Activated naive CD4-positive, alpha-beta T cell treated with anti-CD3 and anti-CD28 coated beads, Interleukin-2, amount 50 U/mL, for 24 hours (primary cell): Measurements from ENCODE around the gene EFL1.
"Not testable (repeated sequence)": the region's sequence is repeated elsewhere in the genome, so short reads cannot be mapped to it uniquely, and the experiment has no call there.

ENCODE experiments used
- H3K27ac Mint-ChIP-seq: one replicate; pipeline ENCODE4 v1.8.0; 2021; ENCODE audit warnings: mild to moderate bottlenecking, mixed read lengths
- H3K27me3 Mint-ChIP-seq: one replicate; pipeline ENCODE4 v1.8.0; 2021; ENCODE audit warnings: mixed read lengths
- H3K36me3 Mint-ChIP-seq: one replicate; pipeline ENCODE4 v1.8.0; 2021; ENCODE audit warnings: mixed read lengths
- H3K4me1 Mint-ChIP-seq: one replicate; pipeline ENCODE4 v1.8.0; 2021; ENCODE audit warnings: mixed read lengths
- H3K4me3 Mint-ChIP-seq: one replicate; pipeline ENCODE4 v1.8.0; 2021; ENCODE audit warnings: mild to moderate bottlenecking, mixed read lengths
- H3K9me3 Mint-ChIP-seq: one replicate; pipeline ENCODE4 v1.8.0; 2021; ENCODE audit warnings: mixed read lengths

EFL1 gene

DNA sequence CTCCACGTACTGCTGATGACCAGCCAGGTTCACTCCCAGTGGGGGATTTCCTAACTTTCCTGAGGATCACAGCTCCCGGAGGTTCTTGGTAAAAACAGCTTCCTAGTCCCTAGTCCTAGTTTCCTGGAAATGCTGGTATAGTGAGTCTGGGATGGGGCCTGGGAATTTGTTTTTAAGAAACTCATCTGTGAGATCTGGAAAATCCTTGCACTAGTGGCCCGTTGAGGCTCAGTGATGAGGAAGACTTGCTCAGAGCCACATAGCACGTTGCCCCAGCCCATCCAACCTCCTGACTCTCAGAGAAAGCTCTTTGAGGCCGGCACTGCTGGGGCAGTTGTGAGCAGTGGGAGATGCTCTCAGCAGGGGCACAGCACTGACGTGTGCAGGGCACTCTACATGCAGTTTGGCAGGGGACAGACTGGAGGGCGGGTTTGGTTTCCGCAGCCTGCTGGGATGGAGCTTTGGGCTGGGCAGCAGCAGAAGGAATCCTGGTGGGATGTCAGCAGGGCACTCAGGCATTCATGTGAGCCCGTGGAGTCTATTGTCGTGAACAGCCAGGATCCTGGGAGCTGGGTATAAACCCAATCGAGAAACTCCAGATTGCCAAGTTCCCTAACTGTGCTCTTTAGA lies 31.6 kb upstream of the EFL1 start:
- peaks cover 22% of the 10 kb centered on the region for H3K4me1 Mint-ChIP-seq
- H3K36me3 Mint-ChIP-seq = peaks cover 2% of the 10 kb centered on the region
- H3K4me3 Mint-ChIP-seq = no peak overlapping the region
- H3K27ac Mint-ChIP-seq = no peak overlapping the region
- no peaks in the 10 kb centered on the region for H3K27me3 Mint-ChIP-seq
- H3K9me3 Mint-ChIP-seq = peaks cover 9% of the 10 kb centered on the region

DNA sequence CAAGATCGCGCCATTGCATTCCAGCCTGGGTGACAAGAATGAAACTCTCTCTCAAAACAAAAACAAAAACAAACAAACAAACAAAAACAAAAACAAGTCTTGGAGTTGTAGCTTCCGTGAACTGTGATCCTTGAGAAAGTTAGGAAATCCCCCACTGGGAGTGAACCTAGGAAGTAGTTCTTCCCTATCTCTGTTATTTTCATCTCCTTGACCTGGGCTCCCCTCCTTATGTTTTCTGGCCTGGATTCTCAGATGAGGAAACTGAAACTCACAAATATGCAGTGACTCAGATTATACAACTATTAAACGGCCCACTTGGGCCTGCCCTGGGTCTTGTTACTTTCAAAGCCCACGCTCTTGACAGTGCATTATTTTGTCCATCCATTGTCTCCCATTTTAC lies 29.7 kb upstream of the EFL1 start:
- Mint-ChIP-seq H3K27ac (no peak overlapping the region), H3K9me3 (peaks cover 14% of the 10 kb centered on the region), H3K27me3 (no peaks in the 10 kb centered on the region), H3K4me3 (no peak overlapping the region), H3K36me3 (peaks cover 6% of the 10 kb centered on the region), H3K4me1 (peaks cover 23% of the 10 kb centered on the region)

DNA sequence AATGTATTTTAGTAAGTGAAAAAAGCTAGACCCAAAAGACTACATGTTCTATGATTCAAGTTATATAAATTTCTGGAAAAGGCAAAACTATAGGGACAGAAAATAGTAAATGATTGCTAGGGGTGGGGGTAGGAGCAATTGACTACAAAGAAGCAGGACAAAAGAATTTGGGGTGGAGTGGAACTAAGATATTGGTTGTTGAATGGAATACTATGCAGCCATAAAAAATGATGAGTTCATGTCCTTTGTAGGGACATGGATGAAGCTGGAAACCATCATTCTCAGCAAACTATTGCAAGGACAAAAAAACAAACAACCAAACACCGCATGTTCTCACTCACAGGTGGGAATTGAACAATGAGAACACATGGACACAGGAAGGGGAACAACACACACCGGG lies 25.7 kb upstream of the EFL1 start:
- not testable (repeated sequence) for H3K4me3 Mint-ChIP-seq, H3K36me3 Mint-ChIP-seq, H3K27me3 Mint-ChIP-seq, H3K27ac Mint-ChIP-seq
- H3K9me3 Mint-ChIP-seq = peaks cover 14% of the 10 kb centered on the region
- H3K4me1 Mint-ChIP-seq = peaks cover 49% of the 10 kb centered on the region

DNA sequence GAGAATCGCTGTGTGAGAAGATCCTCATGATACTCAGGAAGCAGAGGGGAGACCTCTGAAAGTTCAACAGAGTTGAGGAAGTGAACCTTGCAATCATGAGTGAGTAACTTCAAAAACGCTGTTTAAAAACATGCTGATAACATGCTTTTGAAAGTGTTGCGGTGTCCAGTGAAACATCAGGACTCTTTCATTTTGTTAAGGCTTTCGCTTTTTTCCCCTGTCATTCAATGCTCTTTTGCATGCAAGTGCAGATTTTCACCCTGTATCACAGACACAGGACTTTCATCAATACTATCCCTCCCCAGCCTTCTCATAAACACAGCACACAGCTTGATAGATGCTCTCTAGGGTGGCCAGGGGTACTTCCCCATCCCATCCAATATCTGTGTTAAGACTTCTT lies 23.9 kb upstream of the EFL1 start:
- H3K27me3 Mint-ChIP-seq, H3K36me3 Mint-ChIP-seq: not testable (repeated sequence)
- H3K4me3 Mint-ChIP-seq = peak overlapping the region; percentile 46
- peak overlapping the region; percentile 79 for H3K27ac Mint-ChIP-seq
- peaks cover 49% of the 10 kb centered on the region for H3K4me1 Mint-ChIP-seq
- H3K9me3 Mint-ChIP-seq = peaks cover 14% of the 10 kb centered on the region

DNA sequence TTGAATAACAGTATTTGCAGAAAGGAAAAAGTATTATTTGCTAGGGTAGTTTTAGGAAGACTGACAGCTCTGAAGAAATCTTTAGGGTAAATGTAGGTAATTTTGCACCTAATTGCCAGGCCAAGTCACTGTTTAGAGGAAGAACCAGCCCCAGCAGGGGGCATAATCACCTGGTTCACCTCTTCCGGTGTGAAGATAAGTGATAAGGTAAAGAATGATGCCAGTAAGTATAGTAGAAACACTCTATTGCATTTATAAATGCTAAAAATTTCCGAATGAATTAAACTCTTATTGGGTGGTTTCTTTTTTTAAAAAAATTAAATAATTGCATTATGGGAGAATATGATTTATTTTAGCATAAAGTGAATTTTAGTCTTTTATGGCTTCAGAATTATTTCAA lies 21.8 kb upstream of the EFL1 start:
- not testable (repeated sequence) for H3K4me3 Mint-ChIP-seq, H3K36me3 Mint-ChIP-seq, H3K9me3 Mint-ChIP-seq, H3K27ac Mint-ChIP-seq, H3K27me3 Mint-ChIP-seq
- H3K4me1 Mint-ChIP-seq = peaks cover 41% of the 10 kb centered on the region

DNA sequence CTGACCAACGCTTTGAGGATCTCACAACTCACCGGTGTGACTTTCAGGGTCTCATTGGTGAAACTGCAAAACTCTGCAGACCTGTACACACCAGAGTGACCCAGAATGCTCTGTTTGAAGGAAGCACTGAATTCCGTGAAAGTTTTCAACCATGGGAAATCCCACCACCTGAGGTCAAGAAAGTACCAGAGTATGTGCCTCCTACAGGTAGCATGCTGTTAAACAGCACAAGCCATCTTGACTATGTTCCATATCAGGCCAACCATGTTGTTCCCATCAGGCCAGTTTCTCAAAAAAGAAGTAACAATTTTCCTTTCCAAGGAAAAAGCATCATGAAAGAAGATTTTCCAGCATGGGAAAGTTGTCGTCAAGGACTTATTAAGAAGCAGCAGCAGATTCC lies 19.9 kb upstream of the EFL1 start:
- not testable (repeated sequence) for H3K9me3 Mint-ChIP-seq, H3K36me3 Mint-ChIP-seq, H3K4me3 Mint-ChIP-seq, H3K27me3 Mint-ChIP-seq, H3K27ac Mint-ChIP-seq
- peaks cover 27% of the 10 kb centered on the region for H3K4me1 Mint-ChIP-seq

DNA sequence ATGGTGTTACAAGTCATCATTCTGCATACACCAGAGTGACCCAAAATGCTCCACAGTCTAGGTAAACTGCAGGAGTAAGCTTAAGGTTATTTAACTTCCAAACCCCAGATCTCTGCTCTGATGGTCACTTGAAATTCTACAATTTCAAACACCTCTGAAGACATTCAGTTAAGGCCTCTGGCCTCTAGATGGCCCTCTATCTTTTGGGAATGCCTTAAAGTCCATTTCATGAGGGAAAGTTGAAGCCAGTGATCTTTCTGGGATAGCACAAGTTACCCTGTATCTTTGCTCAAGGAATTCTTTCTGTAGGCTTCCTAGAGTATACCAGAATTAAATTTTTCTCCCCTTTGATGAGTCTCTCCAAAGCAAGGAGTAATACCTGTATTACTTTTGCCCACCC lies 18.7 kb upstream of the EFL1 start:
- H3K27me3 Mint-ChIP-seq, H3K27ac Mint-ChIP-seq, H3K36me3 Mint-ChIP-seq, H3K4me3 Mint-ChIP-seq, H3K9me3 Mint-ChIP-seq: not testable (repeated sequence)
- peaks cover 16% of the 10 kb centered on the region for H3K4me1 Mint-ChIP-seq

DNA sequence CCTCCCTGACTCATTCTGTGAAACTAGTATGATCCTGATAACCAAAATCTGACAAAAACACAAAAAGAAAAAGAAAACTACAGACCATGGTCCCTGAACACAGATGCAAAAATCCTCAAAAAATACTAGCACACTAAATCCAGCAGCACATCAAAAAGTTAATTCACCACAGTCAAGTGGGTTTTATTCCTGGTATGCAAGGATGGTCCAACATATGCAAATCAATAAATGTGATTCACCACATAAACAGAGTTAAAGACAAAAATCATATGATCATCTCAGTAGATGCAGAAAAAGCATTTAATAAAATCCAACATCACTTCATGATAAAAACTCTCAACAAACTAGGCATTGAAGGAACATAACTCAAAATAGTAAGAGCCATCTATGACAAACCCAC lies 12.9 kb upstream of the EFL1 start:
- no peak overlapping the region for H3K4me3 Mint-ChIP-seq
- H3K27ac Mint-ChIP-seq = no peak overlapping the region
- H3K36me3 Mint-ChIP-seq = peaks cover 2% of the 10 kb centered on the region
- H3K27me3 Mint-ChIP-seq = peaks cover 2% of the 10 kb centered on the region
- H3K9me3 Mint-ChIP-seq = no peaks in the 10 kb centered on the region
- H3K4me1 Mint-ChIP-seq = no peaks in the 10 kb centered on the region

DNA sequence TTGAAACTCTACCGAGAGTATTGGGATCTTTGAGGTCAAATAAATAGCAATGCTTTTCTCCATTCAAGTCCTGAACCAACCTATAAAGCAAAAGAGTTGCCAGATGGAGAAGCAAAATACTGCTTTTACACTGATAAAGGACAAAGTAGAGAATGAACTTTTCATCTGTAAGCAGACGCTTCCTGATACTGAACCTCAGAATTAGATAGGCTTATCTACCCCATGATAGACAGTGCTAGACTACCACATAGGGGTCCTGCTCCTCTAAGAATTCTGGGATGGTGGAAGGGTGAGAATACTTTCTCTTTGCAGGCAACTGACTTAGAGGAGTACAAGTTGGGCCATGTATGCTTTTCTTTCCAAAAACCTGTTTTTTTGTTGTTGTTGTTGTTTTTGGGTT lies 9.6 kb upstream of the EFL1 start:
- Mint-ChIP-seq H3K36me3 (peaks cover 2% of the 10 kb centered on the region), H3K9me3 (no peaks in the 10 kb centered on the region), H3K27ac (no peak overlapping the region), H3K4me3 (no peak overlapping the region), H3K4me1 (no peaks in the 10 kb centered on the region), H3K27me3 (peaks cover 2% of the 10 kb centered on the region)

DNA sequence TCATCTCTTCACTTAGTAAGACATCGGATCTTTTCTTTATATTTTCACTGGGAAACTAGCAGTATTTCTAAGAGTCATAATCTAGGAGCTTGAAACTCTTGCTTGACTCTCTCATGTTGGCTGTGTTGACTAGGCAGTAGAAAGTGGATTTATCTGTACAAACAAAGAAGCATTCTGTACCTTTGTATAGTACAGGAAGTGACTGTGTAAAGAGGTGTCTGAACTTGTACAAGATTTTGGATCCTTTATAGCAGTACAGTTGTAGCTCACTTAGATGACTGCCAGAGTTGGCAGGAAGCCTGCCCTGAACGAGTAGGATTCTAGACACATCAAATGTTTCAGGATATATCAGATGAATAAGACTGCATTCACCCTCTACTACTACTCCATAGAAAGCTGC lies 5.9 kb upstream of the EFL1 start:
- not testable (repeated sequence) for H3K4me1 Mint-ChIP-seq

DNA sequence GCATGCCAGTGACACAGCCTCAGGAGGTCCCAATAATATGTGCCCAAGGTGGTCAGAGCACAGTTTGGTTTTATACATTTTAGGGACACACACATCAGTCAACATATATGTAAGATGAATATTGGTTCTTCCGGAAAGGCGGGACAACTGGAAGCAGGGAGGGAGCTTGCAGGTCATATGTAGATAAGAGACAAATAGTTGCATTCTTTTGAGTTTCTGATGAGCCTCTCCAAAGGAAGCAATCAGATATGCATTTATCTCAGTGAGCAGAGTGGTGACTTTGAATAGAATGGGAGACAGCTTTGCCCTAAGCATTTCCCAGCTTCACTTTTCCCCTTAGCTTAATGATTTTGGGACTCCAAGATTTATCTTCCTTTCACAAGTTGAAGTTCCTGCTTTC lies 4.6 kb upstream of the EFL1 start:
- H3K36me3 Mint-ChIP-seq, H3K4me1 Mint-ChIP-seq, H3K27me3 Mint-ChIP-seq, H3K27ac Mint-ChIP-seq, H3K4me3 Mint-ChIP-seq, H3K9me3 Mint-ChIP-seq: not testable (repeated sequence)

More for the DNA sequence above, 5.9 kb upstream of the EFL1 start:
- H3K27ac Mint-ChIP-seq, H3K36me3 Mint-ChIP-seq, H3K4me3 Mint-ChIP-seq, H3K27me3 Mint-ChIP-seq, H3K9me3 Mint-ChIP-seq: not testable (repeated sequence)

DNA sequence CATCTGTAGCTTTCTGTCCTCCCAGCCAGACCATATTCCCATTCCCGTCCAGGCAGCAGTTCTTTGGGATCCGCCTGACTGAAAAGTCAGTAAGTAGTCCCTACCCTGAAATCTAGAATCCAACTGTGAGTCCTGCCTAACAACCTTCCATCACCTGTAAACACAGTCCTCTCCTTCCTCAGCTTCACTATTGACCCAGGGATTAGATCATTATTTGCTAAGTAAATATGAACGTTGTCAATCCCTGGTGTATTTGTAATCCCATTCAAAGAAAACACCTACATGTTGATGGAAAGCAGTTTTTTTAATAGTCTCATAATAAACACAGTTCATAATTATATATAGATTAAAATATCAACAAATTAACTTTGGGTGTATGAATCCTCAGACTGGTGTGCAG lies 816 bp upstream of the EFL1 start:
- Mint-ChIP-seq H3K27ac (no peak overlapping the region), H3K9me3 (no peaks in the 10 kb centered on the region), H3K27me3 (no peaks in the 10 kb centered on the region), H3K4me1 (peaks cover 27% of the 10 kb centered on the region), H3K36me3 (peaks cover 8% of the 10 kb centered on the region), H3K4me3 (peak overlapping the region; percentile 92)

DNA sequence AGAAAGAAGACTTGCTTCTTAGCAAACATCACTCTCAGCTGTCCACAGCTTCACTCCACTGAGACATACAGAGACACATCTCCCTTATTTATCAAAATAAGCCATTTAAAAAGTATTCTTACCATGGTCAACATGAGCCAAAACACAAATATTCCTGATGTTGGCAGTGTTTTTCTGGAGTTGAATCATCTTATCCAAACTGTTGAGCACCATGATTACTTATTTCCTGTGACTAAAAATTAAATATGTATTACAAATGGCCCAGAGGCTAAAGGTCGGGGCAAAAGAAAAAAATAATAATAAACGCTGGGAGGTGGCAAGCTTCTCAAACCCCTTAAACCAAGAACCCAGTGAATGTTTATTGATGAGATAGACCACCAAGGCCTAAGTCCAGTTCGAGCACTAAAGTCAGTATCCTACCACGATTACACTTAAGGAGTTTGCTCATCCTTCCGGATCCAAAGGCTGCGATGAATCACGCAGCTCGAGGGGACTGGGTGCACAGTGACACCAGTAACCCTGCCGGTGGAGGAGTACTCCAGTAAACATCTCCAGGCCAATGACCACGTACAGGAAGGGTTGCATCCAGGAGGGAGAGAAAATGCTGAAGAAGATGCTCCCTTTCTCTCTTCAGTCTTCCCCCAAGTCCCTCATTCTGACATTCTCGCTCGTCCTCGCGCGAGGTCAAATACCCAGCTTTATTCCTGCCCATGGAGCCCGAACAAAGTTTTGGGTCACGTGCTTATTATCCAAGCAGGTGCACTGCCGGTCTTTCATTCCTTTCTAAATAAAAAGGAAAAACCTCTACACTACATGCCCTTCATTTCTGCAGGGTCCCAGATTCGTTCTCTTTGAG lies 740 bp downstream of the EFL1 start:
- Mint-ChIP-seq H3K4me3 (peak overlapping the region; percentile 92), H3K27ac (peak overlapping the region; percentile 76), H3K36me3 (peaks cover 17% of the 10 kb centered on the region), H3K4me1 (peaks cover 31% of the 10 kb centered on the region)
- H3K27me3 Mint-ChIP-seq, H3K9me3 Mint-ChIP-seq: not testable (repeated sequence)

DNA sequence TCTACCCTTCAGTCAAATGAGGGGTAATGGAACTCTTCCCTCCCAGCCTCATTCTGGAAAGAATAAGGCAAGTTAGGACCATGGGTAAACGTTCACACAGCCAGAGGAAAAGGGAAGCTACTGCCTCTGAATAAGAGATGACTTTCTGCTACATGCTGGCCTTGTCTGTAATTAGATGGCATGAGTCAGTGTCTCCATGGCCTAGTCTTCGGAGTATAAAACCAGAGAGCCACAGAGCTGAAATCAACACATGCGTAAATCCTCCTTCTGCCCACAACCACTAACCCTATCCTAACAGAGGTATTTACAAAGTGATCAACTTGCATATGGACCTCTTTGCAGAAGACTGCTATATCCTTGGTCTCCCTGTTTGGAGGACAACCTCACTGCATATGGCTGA lies 14.3 kb downstream of the EFL1 start:
- H3K36me3 Mint-ChIP-seq = peaks cover 22% of the 10 kb centered on the region
- not testable (repeated sequence) for H3K4me1 Mint-ChIP-seq, H3K27me3 Mint-ChIP-seq, H3K4me3 Mint-ChIP-seq, H3K9me3 Mint-ChIP-seq, H3K27ac Mint-ChIP-seq

DNA sequence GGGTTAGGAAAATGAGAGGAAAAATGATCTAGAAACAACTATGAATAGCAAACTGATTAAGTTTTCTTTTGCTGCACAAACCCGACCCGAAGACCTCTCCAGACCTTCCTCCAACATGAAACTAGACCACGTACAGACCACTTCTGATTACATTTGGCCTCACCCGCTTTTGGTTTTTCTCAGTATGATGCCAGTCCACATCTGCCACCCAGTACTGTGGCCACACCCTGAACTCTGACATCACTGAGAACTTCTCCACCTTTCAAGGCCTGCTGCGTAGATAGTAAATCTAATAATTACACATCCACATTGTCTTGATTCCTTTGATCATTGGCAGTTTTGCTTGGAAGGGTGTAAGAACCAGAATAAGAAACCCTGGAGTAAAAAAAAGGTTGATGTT lies 16.6 kb downstream of the EFL1 start:
- peaks cover 22% of the 10 kb centered on the region for H3K36me3 Mint-ChIP-seq
- H3K9me3 Mint-ChIP-seq, H3K27me3 Mint-ChIP-seq, H3K4me3 Mint-ChIP-seq, H3K27ac Mint-ChIP-seq: not testable (repeated sequence)
- H3K4me1 Mint-ChIP-seq = peaks cover 16% of the 10 kb centered on the region

DNA sequence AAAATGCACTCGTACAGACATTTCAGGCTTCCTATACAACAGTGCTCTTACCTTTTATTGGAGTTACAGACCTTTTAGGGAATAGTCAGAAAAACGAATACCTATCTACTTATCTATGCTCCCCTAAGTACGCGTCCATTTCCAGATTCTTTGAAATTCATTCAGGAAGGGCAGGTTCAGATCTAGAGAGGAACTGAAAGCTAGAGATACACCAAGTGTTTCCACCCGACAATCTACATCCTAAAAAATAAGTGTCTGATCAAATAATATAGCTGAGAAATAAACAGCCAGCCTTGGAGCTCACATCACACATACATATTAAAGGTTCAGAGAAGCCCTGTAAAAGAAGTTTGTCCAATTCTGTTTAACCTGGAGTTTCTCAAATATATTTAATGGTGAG lies 18.9 kb downstream of the EFL1 start:
- H3K27me3 Mint-ChIP-seq, H3K9me3 Mint-ChIP-seq, H3K4me3 Mint-ChIP-seq, H3K27ac Mint-ChIP-seq: not testable (repeated sequence)
- peaks cover 29% of the 10 kb centered on the region for H3K36me3 Mint-ChIP-seq
- peaks cover 16% of the 10 kb centered on the region for H3K4me1 Mint-ChIP-seq
